GM12878 (cell line): ENCODE measurements around the gene EEIG2.

ENCODE experiments used
- CREB1 ChIP-seq: IDR thresholded peaks from 2 replicates; pipeline ENCODE4 v1.6.1; 2012; ENCODE audit warnings: low read depth, mild to moderate bottlenecking, inconsistent platforms
- CTCF ChIP-seq, 3 experiments: IDR thresholded peaks in 2 of 3; conservative IDR thresholded peaks in 1 of 3; 2 replicates each; pipeline ENCODE4 v1.5.1; 2011; ENCODE audit warnings: low read depth in 3 of 3, low read length in 3 of 3, mild to moderate bottlenecking in 3 of 3, control low read depth in 2 of 3, moderate library complexity in 2 of 3, inconsistent platforms in 1 of 3, mixed read lengths in 1 of 3; ENCODE audit not compliant: control insufficient read depth in 2 of 3, insufficient read depth in 1 of 3; ENCODE audit errors: extremely low read depth in 1 of 3
- EP300 ChIP-seq, 2 experiments: fragments of 150-350 bp in 1 of 2; IDR thresholded peaks; 2 replicates each; pipeline ENCODE4 v1.6.1; 2011 to 2012; ENCODE audit warnings: low read depth in 2 of 2, low read length in 2 of 2, borderline replicate concordance in 1 of 2, improper control_type of control experiment in 1 of 2, inconsistent platforms in 1 of 2; ENCODE audit not compliant: control insufficient read depth in 1 of 2
- JUND ChIP-seq: IDR thresholded peaks from 2 replicates; pipeline ENCODE4 v1.6.1; 2012; ENCODE audit warnings: low read depth, mild to moderate bottlenecking, low read length, improper control_type of control experiment, moderate library complexity
- MYC ChIP-seq: IDR thresholded peaks from 2 replicates; pipeline ENCODE4 v1.6.1; 2011; ENCODE audit warnings: mild to moderate bottlenecking, low read length, moderate library complexity, inconsistent platforms; ENCODE audit not compliant: insufficient read depth, insufficient replicate concordance, insufficient read length, severe bottlenecking
- POLR2A ChIP-seq: IDR thresholded peaks from 2 replicates; pipeline ENCODE4 v1.6.1; 2011; ENCODE audit warnings: low read depth, mild to moderate bottlenecking, low read length
- REST ChIP-seq: IDR thresholded peaks from 2 replicates; pipeline ENCODE4 v1.6.1; 2012; ENCODE audit warnings: mild to moderate bottlenecking, low read depth, low read length
- TCF12 ChIP-seq: IDR thresholded peaks from 2 replicates; pipeline ENCODE4 v1.6.1; 2011; ENCODE audit warnings: low read depth, mild to moderate bottlenecking, low read length
- USF2 ChIP-seq: IDR thresholded peaks from 2 replicates; pipeline ENCODE4 v1.6.1; 2011; ENCODE audit warnings: low read depth, low read length, improper control_type of control experiment, borderline replicate concordance
- WRNIP1 ChIP-seq: IDR thresholded peaks from 2 replicates; pipeline ENCODE4 v1.6.1; 2011; ENCODE audit warnings: low read depth, low read length, improper control_type of control experiment, borderline replicate concordance
- ZBTB33 ChIP-seq: fragments of 450-650 bp; IDR thresholded peaks from 2 replicates; pipeline ENCODE4 v1.6.1; 2017; ENCODE audit warnings: mild to moderate bottlenecking
- ZNF274 ChIP-seq: IDR thresholded peaks from one replicate; pipeline ENCODE4 v1.8.0; 2011; ENCODE audit not compliant: insufficient read length, insufficient read depth

- TF ChIP-seq POLR2A (no peak), ZNF274 (no peak), CTCF (IDR thresholded peaks at IDR 0.05 in 2 of 3, conservative IDR thresholded peaks at IDR 0.05 in 1 of 3; ENCODE audit: control insufficient read depth in 2 of 3, extremely low read depth in 1 of 3, insufficient read depth in 1 of 3, low read depth in 3 of 3, low read length in 3 of 3) (no peak), CREB1 (no peak), EP300 (IDR thresholded peaks at IDR 0.05; ENCODE audit: borderline replicate concordance in 1 of 2, control insufficient read depth in 1 of 2, low read depth in 2 of 2, low read length in 2 of 2) (no peak), ZBTB33 (no peak), JUND (no peak), REST (no peak), MYC (no peak), TCF12 (no peak), WRNIP1 (no peak), USF2 (no peak)
Measured at GRCh38 chr1:108532730-108533129, 27.2 kb upstream of the EEIG2 start.
